ENCODE measurements around the gene BMP8A.

BMP8A gene

DNA sequence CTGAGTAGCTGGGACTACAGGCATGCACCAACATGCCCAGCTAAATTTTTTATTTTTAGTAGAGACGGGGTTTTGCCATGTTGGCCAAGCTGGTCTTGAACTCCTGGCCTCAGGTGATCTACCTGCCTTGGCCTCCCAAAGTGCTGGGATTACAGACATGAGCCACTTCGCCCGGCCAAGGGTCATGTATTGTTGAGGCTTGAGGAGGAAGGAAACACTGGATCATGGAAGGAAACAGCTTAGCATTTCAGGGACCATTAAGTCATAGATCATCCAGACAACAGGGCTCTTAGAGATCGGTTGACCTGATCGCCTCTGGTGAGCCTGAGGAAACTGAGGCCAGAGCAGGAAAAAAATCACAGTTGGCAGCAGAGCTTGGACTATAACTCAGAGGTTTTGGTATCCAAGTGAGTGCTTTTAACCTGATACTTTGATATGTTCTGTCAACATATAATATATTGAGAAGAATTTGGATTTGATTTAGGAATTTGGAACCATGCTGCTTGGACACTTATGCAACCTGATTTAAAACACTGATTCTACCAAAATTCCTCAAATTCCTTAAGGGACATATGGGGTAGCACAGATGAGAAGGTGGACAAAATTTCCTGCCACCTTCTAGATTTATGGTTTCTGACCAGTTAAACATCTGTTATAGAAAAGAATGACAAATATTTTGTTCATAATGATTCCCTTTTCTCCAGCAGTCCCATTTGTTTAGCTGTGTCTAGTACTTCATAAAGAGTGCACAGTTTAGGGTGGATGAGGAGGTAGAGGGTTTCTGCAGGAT lies 13.1 kb upstream of the BMP8A start:
- TF ChIP-seq, protein P1, sequence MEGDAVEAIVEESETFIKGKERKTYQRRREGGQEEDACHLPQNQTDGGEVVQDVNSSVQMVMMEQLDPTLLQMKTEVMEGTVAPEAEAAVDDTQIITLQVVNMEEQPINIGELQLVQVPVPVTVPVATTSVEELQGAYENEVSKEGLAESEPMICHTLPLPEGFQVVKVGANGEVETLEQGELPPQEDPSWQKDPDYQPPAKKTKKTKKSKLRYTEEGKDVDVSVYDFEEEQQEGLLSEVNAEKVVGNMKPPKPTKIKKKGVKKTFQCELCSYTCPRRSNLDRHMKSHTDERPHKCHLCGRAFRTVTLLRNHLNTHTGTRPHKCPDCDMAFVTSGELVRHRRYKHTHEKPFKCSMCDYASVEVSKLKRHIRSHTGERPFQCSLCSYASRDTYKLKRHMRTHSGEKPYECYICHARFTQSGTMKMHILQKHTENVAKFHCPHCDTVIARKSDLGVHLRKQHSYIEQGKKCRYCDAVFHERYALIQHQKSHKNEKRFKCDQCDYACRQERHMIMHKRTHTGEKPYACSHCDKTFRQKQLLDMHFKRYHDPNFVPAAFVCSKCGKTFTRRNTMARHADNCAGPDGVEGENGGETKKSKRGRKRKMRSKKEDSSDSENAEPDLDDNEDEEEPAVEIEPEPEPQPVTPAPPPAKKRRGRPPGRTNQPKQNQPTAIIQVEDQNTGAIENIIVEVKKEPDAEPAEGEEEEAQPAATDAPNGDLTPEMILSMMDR (IDR thresholded peaks at IDR 0.05; ENCODE audit: low read depth, low read length): no peak
- peaks cover 48% of the 10 kb centered on the region for H3K36me3 ChIP-seq
- no peak for DNase-seq
- H3K9me3 ChIP-seq (ENCODE audit: severe bottlenecking): no peaks in the 10 kb centered on the region
- no peak overlapping the region for H3K27ac ChIP-seq
- no peak overlapping the region for H3K4me3 ChIP-seq (ENCODE audit: low read depth, low read length)
- H3K27me3 ChIP-seq (ENCODE audit: insufficient read depth, low read depth, severe bottlenecking): no peaks in the 10 kb centered on the region

- no peak overlapping the region for H3K27ac ChIP-seq
- DNase-seq: no peak
- peaks cover 65% of the 10 kb centered on the region for H3K36me3 ChIP-seq
- H3K4me3 ChIP-seq (ENCODE audit: low read depth, low read length): no peak overlapping the region
- TF ChIP-seq, protein P1 (IDR thresholded peaks at IDR 0.05; ENCODE audit: low read depth, low read length): no peak
- no peaks in the 10 kb centered on the region for H3K9me3 ChIP-seq (ENCODE audit: severe bottlenecking)
- H3K27me3 ChIP-seq (ENCODE audit: insufficient read depth, low read depth, severe bottlenecking): no peaks in the 10 kb centered on the region
Observed at GRCh38 chr1:39481289-39481688, 10.1 kb upstream of the BMP8A start.

GRCh38 chr1:39483276-39483675 lies 8.2 kb upstream of the BMP8A start:
- Histone ChIP-seq H3K36me3 (peaks cover 70% of the 10 kb centered on the region), H3K4me3 (ENCODE audit: low read depth, low read length) (no peak overlapping the region), H3K27ac (no peak overlapping the region), H3K27me3 (ENCODE audit: insufficient read depth, low read depth, severe bottlenecking) (no peaks in the 10 kb centered on the region), H3K9me3 (ENCODE audit: severe bottlenecking) (no peaks in the 10 kb centered on the region)
- DNase-seq: no peak
- TF ChIP-seq, protein P1 (IDR thresholded peaks at IDR 0.05; ENCODE audit: low read depth, low read length): no peak

- TF ChIP-seq, protein P1 (IDR thresholded peaks at IDR 0.05; ENCODE audit: low read depth, low read length): no peak
- DNase-seq: no peak
- H3K36me3 ChIP-seq: peaks cover 57% of the 10 kb centered on the region
- H3K27me3 ChIP-seq (ENCODE audit: insufficient read depth, low read depth, severe bottlenecking): no peaks in the 10 kb centered on the region
- no peaks in the 10 kb centered on the region for H3K9me3 ChIP-seq (ENCODE audit: severe bottlenecking)
- no peak overlapping the region for H3K4me3 ChIP-seq (ENCODE audit: low read depth, low read length)
- H3K27ac ChIP-seq: no peak overlapping the region
Observed at GRCh38 chr1:39484564-39484963, 6.9 kb upstream of the BMP8A start.

GRCh38 chr1:39485046-39485803 lies 6.2 kb upstream of the BMP8A start:
- no peaks in the 10 kb centered on the region for H3K9me3 ChIP-seq (ENCODE audit: severe bottlenecking)
- no peak overlapping the region for H3K4me3 ChIP-seq (ENCODE audit: low read depth, low read length)
- TF ChIP-seq, protein P1 (IDR thresholded peaks at IDR 0.05; ENCODE audit: low read depth, low read length): no peak
- H3K27ac ChIP-seq: no peak overlapping the region
- DNase-seq: no peak
- no peaks in the 10 kb centered on the region for H3K27me3 ChIP-seq (ENCODE audit: insufficient read depth, low read depth, severe bottlenecking)
- H3K36me3 ChIP-seq: peaks cover 50% of the 10 kb centered on the region

Measured in WERI-Rb-1 (cell line).